Measurements from ENCODE around the gene CRYBG1.

DNA sequence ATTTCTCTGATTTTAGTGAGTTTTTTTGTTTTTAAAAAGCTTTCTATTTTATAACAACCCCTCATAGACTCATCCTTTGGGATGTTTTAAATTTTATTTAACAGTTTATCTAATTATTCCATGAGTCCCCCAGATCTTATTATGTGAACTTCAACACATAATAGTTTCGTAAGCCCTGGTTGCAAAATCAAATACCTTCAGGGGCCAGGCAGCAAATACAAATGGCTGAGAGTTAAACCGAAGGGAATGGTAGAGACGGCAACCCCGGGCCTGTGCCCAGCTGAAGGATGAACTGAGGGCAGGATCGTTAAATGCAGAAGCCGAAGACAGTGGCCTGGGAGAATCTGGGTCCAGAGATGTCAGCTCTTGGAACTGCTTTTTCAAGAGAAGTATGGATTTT lies 180.4 kb downstream of the CRYBG1 start:
- TF ChIP-seq, protein P1, sequence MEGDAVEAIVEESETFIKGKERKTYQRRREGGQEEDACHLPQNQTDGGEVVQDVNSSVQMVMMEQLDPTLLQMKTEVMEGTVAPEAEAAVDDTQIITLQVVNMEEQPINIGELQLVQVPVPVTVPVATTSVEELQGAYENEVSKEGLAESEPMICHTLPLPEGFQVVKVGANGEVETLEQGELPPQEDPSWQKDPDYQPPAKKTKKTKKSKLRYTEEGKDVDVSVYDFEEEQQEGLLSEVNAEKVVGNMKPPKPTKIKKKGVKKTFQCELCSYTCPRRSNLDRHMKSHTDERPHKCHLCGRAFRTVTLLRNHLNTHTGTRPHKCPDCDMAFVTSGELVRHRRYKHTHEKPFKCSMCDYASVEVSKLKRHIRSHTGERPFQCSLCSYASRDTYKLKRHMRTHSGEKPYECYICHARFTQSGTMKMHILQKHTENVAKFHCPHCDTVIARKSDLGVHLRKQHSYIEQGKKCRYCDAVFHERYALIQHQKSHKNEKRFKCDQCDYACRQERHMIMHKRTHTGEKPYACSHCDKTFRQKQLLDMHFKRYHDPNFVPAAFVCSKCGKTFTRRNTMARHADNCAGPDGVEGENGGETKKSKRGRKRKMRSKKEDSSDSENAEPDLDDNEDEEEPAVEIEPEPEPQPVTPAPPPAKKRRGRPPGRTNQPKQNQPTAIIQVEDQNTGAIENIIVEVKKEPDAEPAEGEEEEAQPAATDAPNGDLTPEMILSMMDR (conservative IDR thresholded peaks at IDR 0.05 in 1 of 2, IDR thresholded peaks at IDR 0.05 in 1 of 2; ENCODE audit: extremely low read depth in 1 of 2, insufficient read depth in 1 of 2, low read depth in 1 of 2, low read length in 2 of 2) = no peak
- no peak for TF ChIP-seq EZH2 (IDR thresholded peaks at IDR 0.05; ENCODE audit: borderline replicate concordance, low read length)

Measured in mammary epithelial cell (primary cell).